ENCODE data around the gene LMBRD1.

Gene LMBRD1

GRCh38 chr6:69796642-69797390 lies at the start of gene LMBRD1:
TSS of gene LMBRD1 (minus strand) at chr6:69797010. CDS start at chr6:69796881, 129 bp downstream.
- peak; percentile 80 for TF ChIP-seq CTCF (IDR thresholded peaks at IDR 0.05; ENCODE audit: control insufficient read depth, extremely low read depth, insufficient read depth)
- DNase-seq (ENCODE audit: low read depth), result peak; percentile 77
- H3K4me3 ChIP-seq (ENCODE audit: low read depth, low read length), result peak within 1 kb of the TSS; percentile 72

GRCh38 chr6:69846312-69846711 lies 49.5 kb upstream of the LMBRD1 start:
- TF ChIP-seq CTCF (IDR thresholded peaks at IDR 0.05; ENCODE audit: control insufficient read depth, extremely low read depth, insufficient read depth), result no peak
- DNase-seq (ENCODE audit: low read depth), result no peak
- no peak overlapping the region for H3K4me3 ChIP-seq (ENCODE audit: low read depth, low read length)

- H3K4me3 ChIP-seq (ENCODE audit: low read depth, low read length), result no peak overlapping the region
- no peak for TF ChIP-seq CTCF (IDR thresholded peaks at IDR 0.05; ENCODE audit: control insufficient read depth, extremely low read depth, insufficient read depth)
- no peak for DNase-seq (ENCODE audit: low read depth)
Observed at GRCh38 chr6:69843189-69843588, 46.4 kb upstream of the LMBRD1 start.

- no peak for DNase-seq (ENCODE audit: low read depth)
- no peak overlapping the region for H3K4me3 ChIP-seq (ENCODE audit: low read depth, low read length)
- no peak for TF ChIP-seq CTCF (IDR thresholded peaks at IDR 0.05; ENCODE audit: control insufficient read depth, extremely low read depth, insufficient read depth)
Observed at GRCh38 chr6:69841862-69842261, 45.1 kb upstream of the LMBRD1 start.

- TF ChIP-seq CTCF (IDR thresholded peaks at IDR 0.05; ENCODE audit: control insufficient read depth, extremely low read depth, insufficient read depth), result peak; percentile 68
- DNase-seq (ENCODE audit: low read depth), result peak; percentile 14
- no peak overlapping the region for H3K4me3 ChIP-seq (ENCODE audit: low read depth, low read length)
Observed at GRCh38 chr6:69835414-69836179, 38.8 kb upstream of the LMBRD1 start.

GRCh38 chr6:69832558-69832957 lies 35.7 kb upstream of the LMBRD1 start:
- no peak for TF ChIP-seq CTCF (IDR thresholded peaks at IDR 0.05; ENCODE audit: control insufficient read depth, extremely low read depth, insufficient read depth)
- no peak for DNase-seq (ENCODE audit: low read depth)
- H3K4me3 ChIP-seq (ENCODE audit: low read depth, low read length), result no peak overlapping the region
